ENCODE data around the gene ARHGEF7.

DNA sequence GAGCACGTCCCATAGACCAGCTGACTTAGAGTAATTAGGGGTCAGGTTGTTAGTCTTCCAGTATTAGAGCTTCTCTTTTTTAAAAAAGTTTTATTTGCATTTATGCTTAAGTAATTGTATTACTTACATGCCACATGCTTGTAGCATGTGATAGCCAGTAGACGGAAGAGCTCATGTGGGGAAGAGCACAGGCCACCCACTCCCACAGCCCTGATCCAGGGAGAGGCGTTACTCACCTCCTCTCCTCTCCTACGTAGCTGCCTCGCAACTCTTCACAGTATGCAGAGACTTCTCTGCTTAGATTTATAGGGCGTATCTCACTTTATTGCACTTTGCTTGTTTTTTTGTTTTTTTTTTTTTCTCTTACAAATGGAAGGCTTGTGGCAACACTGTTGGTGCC lies 110.1 kb downstream of the ARHGEF7 start:
- TF ChIP-seq EZH2 (IDR thresholded peaks at IDR 0.05; ENCODE audit: borderline replicate concordance) = no peak
- TF ChIP-seq, protein P1, sequence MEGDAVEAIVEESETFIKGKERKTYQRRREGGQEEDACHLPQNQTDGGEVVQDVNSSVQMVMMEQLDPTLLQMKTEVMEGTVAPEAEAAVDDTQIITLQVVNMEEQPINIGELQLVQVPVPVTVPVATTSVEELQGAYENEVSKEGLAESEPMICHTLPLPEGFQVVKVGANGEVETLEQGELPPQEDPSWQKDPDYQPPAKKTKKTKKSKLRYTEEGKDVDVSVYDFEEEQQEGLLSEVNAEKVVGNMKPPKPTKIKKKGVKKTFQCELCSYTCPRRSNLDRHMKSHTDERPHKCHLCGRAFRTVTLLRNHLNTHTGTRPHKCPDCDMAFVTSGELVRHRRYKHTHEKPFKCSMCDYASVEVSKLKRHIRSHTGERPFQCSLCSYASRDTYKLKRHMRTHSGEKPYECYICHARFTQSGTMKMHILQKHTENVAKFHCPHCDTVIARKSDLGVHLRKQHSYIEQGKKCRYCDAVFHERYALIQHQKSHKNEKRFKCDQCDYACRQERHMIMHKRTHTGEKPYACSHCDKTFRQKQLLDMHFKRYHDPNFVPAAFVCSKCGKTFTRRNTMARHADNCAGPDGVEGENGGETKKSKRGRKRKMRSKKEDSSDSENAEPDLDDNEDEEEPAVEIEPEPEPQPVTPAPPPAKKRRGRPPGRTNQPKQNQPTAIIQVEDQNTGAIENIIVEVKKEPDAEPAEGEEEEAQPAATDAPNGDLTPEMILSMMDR (IDR thresholded peaks at IDR 0.05; ENCODE audit: poor library complexity) = no peak
